CD4-positive, alpha-beta T cell (primary cell): Measurements from ENCODE around the gene ACSL5. TPM values are rescaled to one million over a fixed set of nuclear protein-coding genes. Genes with fewer than 3 reads are reported as not detected.

Source experiments
- ATAC-seq: fragments of 200-7000 bp; cut with Tn5 transposase; one replicate; pipeline ENCODE4 v1.10.0; 2022; ENCODE audit warnings: mild to moderate bottlenecking; ENCODE audit not compliant: poor library complexity
- CTCF ChIA-PET: fragments of 350-600 bp; sonication (Branson Sonifier 250); formaldehyde crosslinking; loops from one replicate; lab custom pipeline; 2021; ENCODE audit warnings: antibody characterized with exemption, inconsistent platforms; lab: Charles Lee
- POLR2A ChIA-PET: fragments of 350-600 bp; sonication (Branson Sonifier 250); formaldehyde crosslinking; loops from one replicate; lab custom pipeline; 2021; ENCODE audit warnings: antibody characterized with exemption, inconsistent platforms; lab: Charles Lee
- DNase-seq, 14 experiments: peaks; one replicate each; pipeline ENCODE4 v3.0.0-alpha.2; 2013 to 2020; ENCODE audit warnings: mixed read lengths in 2 of 14
- H3K27ac ChIP-seq, 2 donors: one replicate each; pipeline versions ENCODE4 v1.5.1 to v1.7.0; 2013; ENCODE audit warnings: low read length in 2 of 2, low read depth in 1 of 2, mild to moderate bottlenecking in 1 of 2
- H3K27me3 ChIP-seq, 2 experiments: 1 replicate in 1 of 2; 2 replicates in 1 of 2; pipeline versions ENCODE4 v1.6.1 to v1.7.0; 2013; ENCODE audit warnings: low read length in 2 of 2, control low read depth in 1 of 2, mild to moderate bottlenecking in 1 of 2, moderate library complexity in 1 of 2; ENCODE audit not compliant: insufficient read depth in 2 of 2, control insufficient read depth in 1 of 2
- H3K36me3 ChIP-seq: one replicate; pipeline ENCODE4 v1.6.1; 2013; ENCODE audit warnings: low read length, control low read depth; ENCODE audit not compliant: insufficient read depth
- H3K4me1 ChIP-seq: one replicate; pipeline ENCODE4 v1.6.1; 2013; ENCODE audit warnings: low read length, control low read depth; ENCODE audit not compliant: insufficient read depth
- H3K4me3 ChIP-seq: one replicate; pipeline ENCODE4 v1.5.1; 2013; ENCODE audit warnings: mild to moderate bottlenecking, low read length, moderate library complexity
- H3K9me3 ChIP-seq, 2 experiments: 1 replicate in 1 of 2; 2 replicates in 1 of 2; pipeline versions ENCODE4 v1.6.1 to v1.7.0; 2013; ENCODE audit warnings: low read length in 2 of 2, mild to moderate bottlenecking in 2 of 2, control low read depth in 1 of 2, moderate library complexity in 1 of 2; ENCODE audit not compliant: control insufficient read depth in 1 of 2, insufficient read depth in 1 of 2
- H3K27ac Mint-ChIP-seq: one replicate; pipeline ENCODE4 v1.8.0; 2020; ENCODE audit warnings: mixed read lengths
- H3K27me3 Mint-ChIP-seq: one replicate; pipeline ENCODE4 v1.8.0; 2021; ENCODE audit warnings: mixed read lengths
- H3K36me3 Mint-ChIP-seq: one replicate; pipeline ENCODE4 v1.8.0; 2021; ENCODE audit warnings: low read depth, mixed read lengths
- H3K4me1 Mint-ChIP-seq: one replicate; pipeline ENCODE4 v1.8.0; 2021; ENCODE audit warnings: low read depth, mixed read lengths
- H3K4me3 Mint-ChIP-seq: one replicate; pipeline ENCODE4 v1.8.0; 2020; ENCODE audit warnings: mild to moderate bottlenecking, mixed read lengths
- H3K9me3 Mint-ChIP-seq: one replicate; pipeline ENCODE4 v1.8.0; 2020; ENCODE audit warnings: mixed read lengths
- intact Hi-C, 2 experiments: fragments of 100-400 bp; cut with DNase I in 1 of 2; cut with micrococcal nuclease in 1 of 2; formaldehyde crosslinking; loops; one replicate each; pipeline versions ENCODE4 v1.15.1 to v1.9.0; 2023 to 2025; cut with DNase I, micrococcal nuclease
- total RNA-seq, 174 experiments: library from RNA in 2 of 174; stranded (reverse) in 2 of 174; gene quantifications; one replicate each; pipeline ENCODE4 v1.2.3 and lab custom pipeline; 2021 to 2026
- TF ChIP-seq, protein P1 (sequence below): fragments of 200-600 bp; IDR thresholded peaks from one replicate; pipeline ENCODE4 v1.8.0; 2022; ENCODE audit warnings: antibody characterized with exemption, mild to moderate bottlenecking

The ACSL5 gene
- total RNA-seq, 2 experiments from 2014 or later, result 11.4 to 14.1 TPM

DNA sequence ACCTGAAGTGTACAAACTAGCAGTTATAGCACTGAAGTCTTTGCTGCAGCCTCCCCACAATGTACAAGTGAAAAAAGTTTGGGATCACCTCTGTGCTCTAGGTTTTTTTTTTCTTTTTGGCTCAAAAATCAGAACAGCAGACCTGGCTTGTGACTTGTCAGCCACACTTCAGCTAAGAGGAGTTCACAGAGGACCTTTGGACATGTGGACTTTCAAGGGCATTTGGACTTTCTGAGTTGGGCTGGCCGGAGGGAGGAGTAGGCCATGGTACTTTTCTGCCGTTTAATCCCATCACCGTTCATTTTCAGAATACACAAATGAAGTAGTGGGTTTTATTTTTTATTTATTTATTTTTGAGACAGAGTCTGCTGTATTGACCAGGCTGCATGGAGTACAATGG, 21.9 kb upstream of the ACSL5 start:
- ChIA-PET POLR2A (no interaction called here), CTCF (no interaction called here)
- TF ChIP-seq, protein P1, sequence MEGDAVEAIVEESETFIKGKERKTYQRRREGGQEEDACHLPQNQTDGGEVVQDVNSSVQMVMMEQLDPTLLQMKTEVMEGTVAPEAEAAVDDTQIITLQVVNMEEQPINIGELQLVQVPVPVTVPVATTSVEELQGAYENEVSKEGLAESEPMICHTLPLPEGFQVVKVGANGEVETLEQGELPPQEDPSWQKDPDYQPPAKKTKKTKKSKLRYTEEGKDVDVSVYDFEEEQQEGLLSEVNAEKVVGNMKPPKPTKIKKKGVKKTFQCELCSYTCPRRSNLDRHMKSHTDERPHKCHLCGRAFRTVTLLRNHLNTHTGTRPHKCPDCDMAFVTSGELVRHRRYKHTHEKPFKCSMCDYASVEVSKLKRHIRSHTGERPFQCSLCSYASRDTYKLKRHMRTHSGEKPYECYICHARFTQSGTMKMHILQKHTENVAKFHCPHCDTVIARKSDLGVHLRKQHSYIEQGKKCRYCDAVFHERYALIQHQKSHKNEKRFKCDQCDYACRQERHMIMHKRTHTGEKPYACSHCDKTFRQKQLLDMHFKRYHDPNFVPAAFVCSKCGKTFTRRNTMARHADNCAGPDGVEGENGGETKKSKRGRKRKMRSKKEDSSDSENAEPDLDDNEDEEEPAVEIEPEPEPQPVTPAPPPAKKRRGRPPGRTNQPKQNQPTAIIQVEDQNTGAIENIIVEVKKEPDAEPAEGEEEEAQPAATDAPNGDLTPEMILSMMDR, result no peak
- Histone ChIP-seq H3K9me3 (no peaks in the 10 kb centered on the region), H3K4me1 (no peaks in the 10 kb centered on the region), H3K4me3 (no peak overlapping the region), H3K27me3 (no peaks in the 10 kb centered on the region), H3K27ac (no peak overlapping the region), H3K36me3 (no peaks in the 10 kb centered on the region)
- Mint-ChIP-seq H3K27ac (no peak overlapping the region), H3K36me3 (no peaks in the 10 kb centered on the region), H3K4me3 (no peak overlapping the region), H3K9me3 (no peaks in the 10 kb centered on the region), H3K27me3 (no peaks in the 10 kb centered on the region), H3K4me1 (no peaks in the 10 kb centered on the region)
- no peak for DNase-seq
- no peak for ATAC-seq
- intact Hi-C loops, result no loop called here

DNA sequence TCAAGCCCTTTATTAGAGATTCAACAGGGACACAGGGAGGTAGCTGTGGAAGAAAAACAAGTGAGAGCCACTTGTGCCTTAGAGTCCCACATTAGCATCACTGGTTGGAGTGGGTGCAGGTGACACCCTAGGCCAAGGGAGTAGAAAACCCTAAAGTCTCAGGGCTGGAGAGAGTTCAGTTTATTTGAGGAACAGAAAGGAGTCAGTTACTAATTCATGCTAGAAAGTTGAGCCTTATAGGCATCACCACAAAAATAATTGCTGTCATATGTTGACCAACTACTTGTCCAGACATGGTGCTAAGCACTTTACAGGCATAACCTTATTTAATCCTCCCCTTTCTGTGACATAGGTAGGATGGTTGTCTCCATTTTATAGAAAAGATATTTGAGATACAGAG, 20.9 kb upstream of the ACSL5 start:
- no peaks in the 10 kb centered on the region for H3K36me3 ChIP-seq
- Mint-ChIP-seq H3K27me3 (no peaks in the 10 kb centered on the region), H3K4me1 (no peaks in the 10 kb centered on the region), H3K4me3 (no peak overlapping the region), H3K9me3 (no peaks in the 10 kb centered on the region), H3K36me3 (no peaks in the 10 kb centered on the region), H3K27ac (no peak overlapping the region)
- H3K4me3 ChIP-seq, result no peak overlapping the region
- H3K27me3 ChIP-seq, result no peaks in the 10 kb centered on the region
- ATAC-seq (no peak), DNase-seq (no peak)
- H3K9me3 ChIP-seq, result no peaks in the 10 kb centered on the region
- POLR2A ChIA-PET, result no interaction called here
- H3K4me1 ChIP-seq, result no peaks in the 10 kb centered on the region
- no peak overlapping the region for H3K27ac ChIP-seq
- CTCF ChIA-PET, result no interaction called here
- intact Hi-C loops, result no loop called here
- TF ChIP-seq, protein P1, result no peak

DNA sequence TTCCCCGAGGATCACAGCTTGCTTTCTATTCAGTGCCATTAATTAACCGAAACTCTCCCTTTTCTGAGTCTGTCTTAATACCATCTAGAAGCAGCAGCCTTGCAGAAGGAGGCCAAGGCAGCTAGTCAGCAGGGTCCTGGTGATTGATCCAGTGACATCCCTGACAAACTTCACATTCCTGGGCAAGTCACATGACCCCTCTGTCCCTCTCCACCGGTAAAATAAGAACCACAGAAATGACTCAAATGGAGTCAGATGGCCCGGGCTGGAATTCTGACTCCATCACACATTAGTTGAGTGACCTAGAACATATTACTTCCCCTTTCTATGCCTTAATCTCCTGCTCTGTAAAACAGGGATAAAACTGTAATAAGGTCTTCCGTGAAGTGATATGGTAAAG, 17.2 kb upstream of the ACSL5 start:
- CTCF ChIA-PET, result no interaction called here

More for the DNA sequence above, 17.2 kb upstream of the ACSL5 start:
- no peak overlapping the region for H3K27ac Mint-ChIP-seq
- H3K9me3 ChIP-seq, result no peaks in the 10 kb centered on the region
- TF ChIP-seq, protein P1, result no peak
- no peak overlapping the region for H3K4me3 Mint-ChIP-seq
- H3K36me3 ChIP-seq, result no peaks in the 10 kb centered on the region
- no peaks in the 10 kb centered on the region for H3K4me1 ChIP-seq
- H3K36me3 Mint-ChIP-seq, result no peaks in the 10 kb centered on the region
- intact Hi-C loops, result no loop called here
- no peaks in the 10 kb centered on the region for H3K27me3 ChIP-seq
- ATAC-seq, result no peak
- POLR2A ChIA-PET, result no interaction called here
- H3K9me3 Mint-ChIP-seq, result no peaks in the 10 kb centered on the region
- H3K4me3 ChIP-seq, result no peak overlapping the region
- no peak overlapping the region for H3K27ac ChIP-seq
- H3K4me1 Mint-ChIP-seq, result no peaks in the 10 kb centered on the region
- DNase-seq, result no peak
- H3K27me3 Mint-ChIP-seq, result no peaks in the 10 kb centered on the region
